Upper lobe of left lung (tissue), 4 donors: Measurements from ENCODE around the gene STAG1.

Experiments used
- EP300 ChIP-seq, 4 donors: sonication (generic); formaldehyde crosslinking; IDR thresholded peaks; one replicate each; pipeline ENCODE4 v1.5.1; 2017; ENCODE audit warnings: antibody characterized with exemption in 4 of 4, control low read depth in 2 of 4
- POLR2A ChIP-seq, 4 donors: fragments of 450-650 bp; IDR thresholded peaks; one replicate each; pipeline ENCODE4 v1.5.1; 2016 to 2017; ENCODE audit warnings: antibody characterized with exemption in 4 of 4, mild to moderate bottlenecking in 2 of 4
- POLR2AphosphoS5 ChIP-seq, 2 donors: sonication (generic); formaldehyde crosslinking; IDR thresholded peaks; one replicate each; pipeline ENCODE4 v1.5.1; 2017; ENCODE audit warnings: antibody characterized with exemption in 2 of 2
- TF ChIP-seq, protein P1 (sequence below), 6 experiments: fragments of 450-650 bp in 4 of 6; fragments of 200-600 bp in 2 of 6; sonication (generic) in 2 of 6; IDR thresholded peaks; one replicate each; pipeline ENCODE4 v1.5.1; 2016 to 2019; ENCODE audit warnings: antibody characterized with exemption in 6 of 6

GRCh38 chr3:136490646-136491405, 261.4 kb downstream of the STAG1 start:
- TF ChIP-seq POLR2A (IDR thresholded peaks at IDR 0.05) (no peak), EP300 (IDR thresholded peaks at IDR 0.05) (no peak), POLR2AphosphoS5 (IDR thresholded peaks at IDR 0.05) (no peak)
- TF ChIP-seq, protein P1, sequence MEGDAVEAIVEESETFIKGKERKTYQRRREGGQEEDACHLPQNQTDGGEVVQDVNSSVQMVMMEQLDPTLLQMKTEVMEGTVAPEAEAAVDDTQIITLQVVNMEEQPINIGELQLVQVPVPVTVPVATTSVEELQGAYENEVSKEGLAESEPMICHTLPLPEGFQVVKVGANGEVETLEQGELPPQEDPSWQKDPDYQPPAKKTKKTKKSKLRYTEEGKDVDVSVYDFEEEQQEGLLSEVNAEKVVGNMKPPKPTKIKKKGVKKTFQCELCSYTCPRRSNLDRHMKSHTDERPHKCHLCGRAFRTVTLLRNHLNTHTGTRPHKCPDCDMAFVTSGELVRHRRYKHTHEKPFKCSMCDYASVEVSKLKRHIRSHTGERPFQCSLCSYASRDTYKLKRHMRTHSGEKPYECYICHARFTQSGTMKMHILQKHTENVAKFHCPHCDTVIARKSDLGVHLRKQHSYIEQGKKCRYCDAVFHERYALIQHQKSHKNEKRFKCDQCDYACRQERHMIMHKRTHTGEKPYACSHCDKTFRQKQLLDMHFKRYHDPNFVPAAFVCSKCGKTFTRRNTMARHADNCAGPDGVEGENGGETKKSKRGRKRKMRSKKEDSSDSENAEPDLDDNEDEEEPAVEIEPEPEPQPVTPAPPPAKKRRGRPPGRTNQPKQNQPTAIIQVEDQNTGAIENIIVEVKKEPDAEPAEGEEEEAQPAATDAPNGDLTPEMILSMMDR (IDR thresholded peaks at IDR 0.05), result no peak
